Mesendoderm (in vitro differentiated cells): ENCODE measurements around the gene HMBS.

Experiments used
- DNase-seq: peaks from one replicate; pipeline ENCODE4 v3.0.0; 2013
- H2AK5ac ChIP-seq: 2 replicates; pipeline ENCODE4 v1.6.1; 2013; ENCODE audit warnings: low read length, inconsistent platforms
- H2BK120ac ChIP-seq: 2 replicates; pipeline ENCODE4 v1.6.1; 2013; ENCODE audit warnings: low read depth, mild to moderate bottlenecking, low read length, moderate library complexity, mixed read lengths
- H2BK15ac ChIP-seq: replicated peaks from 2 replicates; pipeline ENCODE4 v1.6.1; 2013; ENCODE audit warnings: low read depth, mild to moderate bottlenecking, moderate library complexity
- H2BK5ac ChIP-seq: 2 replicates; pipeline ENCODE4 v1.6.1; 2013; ENCODE audit warnings: low read length, inconsistent platforms
- H3K18ac ChIP-seq: 2 replicates; pipeline ENCODE4 v1.6.1; 2013; ENCODE audit warnings: mild to moderate bottlenecking, low read length, mixed read lengths
- H3K23ac ChIP-seq: one replicate; pipeline ENCODE4 v1.6.1; 2013; ENCODE audit warnings: low read length
- H3K27ac ChIP-seq: 2 replicates; pipeline ENCODE4 v1.5.1; 2013; ENCODE audit warnings: low read depth, mild to moderate bottlenecking, inconsistent platforms, low read length, moderate library complexity
- H3K27me3 ChIP-seq: 2 replicates; pipeline ENCODE4 v1.6.1; 2013; ENCODE audit warnings: low read length, control low read depth, mild to moderate bottlenecking, inconsistent platforms; ENCODE audit not compliant: insufficient read depth, poor library complexity
- H3K36me3 ChIP-seq: 2 replicates; pipeline ENCODE4 v1.6.1; 2013; ENCODE audit warnings: low read length, inconsistent platforms; ENCODE audit not compliant: control insufficient read depth, insufficient read depth
- H3K4ac ChIP-seq: one replicate; pipeline ENCODE4 v1.6.1; 2013; ENCODE audit warnings: low read depth, mild to moderate bottlenecking, low read length, moderate library complexity
- H3K4me1 ChIP-seq: 2 replicates; pipeline ENCODE4 v1.6.1; 2013; ENCODE audit warnings: low read depth, low read length, inconsistent platforms; ENCODE audit not compliant: control insufficient read depth
- H3K4me2 ChIP-seq: 2 replicates; pipeline ENCODE4 v1.6.1; 2013; ENCODE audit warnings: low read length
- H3K4me3 ChIP-seq: 2 replicates; pipeline ENCODE4 v1.5.1; 2013; ENCODE audit warnings: mild to moderate bottlenecking, low read length
- H3K56ac ChIP-seq: one replicate; pipeline ENCODE4 v1.6.1; 2013; ENCODE audit warnings: low read length
- H3K79me1 ChIP-seq: 2 replicates; pipeline ENCODE4 v1.6.1; 2013; ENCODE audit warnings: low read length, inconsistent platforms
- H3K79me2 ChIP-seq: 2 replicates; pipeline ENCODE4 v1.6.1; 2013; ENCODE audit warnings: mild to moderate bottlenecking, low read length; ENCODE audit not compliant: control insufficient read depth, insufficient read depth
- H3K9ac ChIP-seq: 2 replicates; pipeline ENCODE4 v1.6.1; 2013; ENCODE audit warnings: low read length, inconsistent platforms
- H4K5ac ChIP-seq: one replicate; pipeline ENCODE4 v1.6.1; 2013; ENCODE audit warnings: low read length
- H4K8ac ChIP-seq: one replicate; pipeline ENCODE4 v1.6.1; 2013; ENCODE audit warnings: low read depth, mild to moderate bottlenecking, control low read depth, low read length, moderate library complexity
- WGBS: extraction: QIAGEN DNeasy Blood & Tissue Kit; methylation state at CpG from one replicate; pipeline ENCODE4 v1.1.7; 2013; ENCODE audit warnings: low lambda C conversion rate, missing lambda C conversion rate; ENCODE audit not compliant: insufficient coverage; ENCODE audit errors: extremely low coverage; 5-methylcytosine and 5-hydroxymethylcytosine counted together

Gene HMBS

DNA sequence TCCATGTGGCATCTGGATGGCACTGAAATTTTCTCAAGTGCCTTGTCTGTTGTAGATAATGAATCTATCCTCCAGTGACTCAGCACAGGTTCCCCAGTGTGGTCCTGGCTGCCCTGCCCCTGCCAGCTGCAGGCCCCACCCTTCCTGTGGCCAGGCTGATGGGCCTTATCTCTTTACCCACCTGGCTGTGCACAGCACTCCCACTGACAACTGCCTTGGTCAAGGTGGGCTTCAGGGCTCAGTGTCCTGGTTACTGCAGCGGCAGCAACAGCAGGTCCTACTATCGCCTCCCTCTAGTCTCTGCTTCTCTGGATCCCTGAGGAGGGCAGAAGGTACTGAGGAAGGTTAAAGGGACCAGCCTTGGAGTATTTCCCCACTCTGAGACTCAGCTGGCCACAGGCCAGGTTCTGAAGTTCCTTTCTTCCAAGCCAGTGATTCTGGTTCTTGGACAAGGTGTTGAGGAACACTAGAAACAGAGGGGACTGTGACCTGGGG is 3.1 kb downstream of the HMBS start:
- Histone ChIP-seq H2BK5ac (no peak overlapping the region), H3K4me3 (no peak overlapping the region), H4K5ac (no peak overlapping the region), H2BK15ac (no peak overlapping the region), H3K27me3 (no peaks in the 10 kb centered on the region), H3K9ac (no peak overlapping the region), H3K4ac (no peak overlapping the region), H3K4me2 (no peak overlapping the region), H2BK120ac (no peak overlapping the region), H3K79me1 (peaks cover 11% of the 10 kb centered on the region), H3K36me3 (no peaks in the 10 kb centered on the region), H4K8ac (no peak overlapping the region), H3K27ac (no peak overlapping the region), H3K23ac (no peak overlapping the region), H3K56ac (no peak overlapping the region), H3K4me1 (peaks cover 6% of the 10 kb centered on the region), H3K79me2 (peaks cover 12% of the 10 kb centered on the region), H2AK5ac (no peak overlapping the region), H3K18ac (no peak overlapping the region)
- WGBS, result no CpG with 5 or more reads among the region's 2 CpGs
- no peak for DNase-seq

DNA sequence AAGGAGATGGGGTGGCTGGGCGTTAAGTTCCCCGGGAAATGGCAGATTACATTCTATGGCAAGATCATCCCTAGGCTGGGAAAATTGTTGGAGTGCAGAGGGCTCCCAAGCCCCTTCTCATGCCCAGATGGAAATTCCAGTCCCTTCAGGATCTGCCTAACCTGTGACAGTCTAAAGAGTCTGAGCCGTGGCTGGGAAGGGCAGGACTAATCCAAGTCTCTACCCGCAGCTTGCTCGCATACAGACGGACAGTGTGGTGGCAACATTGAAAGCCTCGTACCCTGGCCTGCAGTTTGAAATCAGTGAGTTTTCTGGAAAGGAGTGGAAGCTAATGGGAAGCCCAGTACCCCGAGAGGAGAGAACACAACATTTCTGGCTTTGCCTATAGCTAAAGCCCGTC is 3.7 kb downstream of the HMBS start:
- H3K9ac ChIP-seq, result no peak overlapping the region
- no peak overlapping the region for H4K8ac ChIP-seq
- H3K36me3 ChIP-seq, result peaks cover 5% of the 10 kb centered on the region
- no peaks in the 10 kb centered on the region for H3K27me3 ChIP-seq
- DNase-seq, result no peak
- H2AK5ac ChIP-seq, result no peak overlapping the region
- no peak overlapping the region for H3K4ac ChIP-seq
- H3K18ac ChIP-seq, result no peak overlapping the region
- peaks cover 8% of the 10 kb centered on the region for H3K4me1 ChIP-seq
- no peak overlapping the region for H3K4me3 ChIP-seq
- H2BK15ac ChIP-seq, result no peak overlapping the region
- no peak overlapping the region for H3K27ac ChIP-seq
- H3K56ac ChIP-seq, result no peak overlapping the region
- H3K79me2 ChIP-seq, result peaks cover 19% of the 10 kb centered on the region
- H3K23ac ChIP-seq, result no peak overlapping the region
- no peak overlapping the region for H2BK120ac ChIP-seq
- no peak overlapping the region for H3K4me2 ChIP-seq
- no CpG with 5 or more reads among the region's 9 CpGs for WGBS
- no peak overlapping the region for H4K5ac ChIP-seq
- H2BK5ac ChIP-seq, result no peak overlapping the region
- H3K79me1 ChIP-seq, result peaks cover 17% of the 10 kb centered on the region

DNA sequence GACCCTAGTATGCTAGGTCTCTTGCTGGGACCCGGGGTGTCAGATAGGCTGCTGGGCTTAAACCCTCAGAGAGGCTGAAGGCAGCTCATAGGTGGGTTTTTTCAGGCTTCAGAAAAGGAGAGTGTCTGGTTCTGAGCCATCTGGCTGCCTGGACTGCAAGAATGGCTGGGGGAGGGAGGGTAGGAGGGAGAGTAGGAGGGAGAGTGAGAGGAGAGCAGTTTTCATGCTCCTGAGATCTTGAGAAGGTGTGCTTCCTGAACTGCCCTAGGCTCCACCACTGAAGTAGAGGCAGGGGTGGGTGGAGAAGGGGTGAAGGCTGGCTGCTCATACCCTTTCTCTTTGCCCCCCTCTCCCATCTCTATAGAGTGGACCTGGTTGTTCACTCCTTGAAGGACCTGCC is 4.6 kb downstream of the HMBS start:
- H2BK120ac ChIP-seq, result no peak overlapping the region
- H4K5ac ChIP-seq, result no peak overlapping the region
- no CpG with 5 or more reads among the region's 1 CpG for WGBS
- no peak overlapping the region for H3K27ac ChIP-seq
- peaks cover 6% of the 10 kb centered on the region for H3K36me3 ChIP-seq
- DNase-seq, result no peak
- H3K9ac ChIP-seq, result no peak overlapping the region
- H3K4me3 ChIP-seq, result no peak overlapping the region
- no peaks in the 10 kb centered on the region for H3K27me3 ChIP-seq
- no peak overlapping the region for H2BK5ac ChIP-seq
- no peak overlapping the region for H3K4me2 ChIP-seq
- no peak overlapping the region for H2BK15ac ChIP-seq
- no peak overlapping the region for H2AK5ac ChIP-seq
- H3K4ac ChIP-seq, result no peak overlapping the region
- H3K18ac ChIP-seq, result no peak overlapping the region
- peaks cover 28% of the 10 kb centered on the region for H3K79me2 ChIP-seq
- H3K4me1 ChIP-seq, result peaks cover 8% of the 10 kb centered on the region
- peak overlapping the region; percentile 2 for H3K56ac ChIP-seq
- H3K23ac ChIP-seq, result no peak overlapping the region
- H4K8ac ChIP-seq, result no peak overlapping the region
- H3K79me1 ChIP-seq, result peaks cover 18% of the 10 kb centered on the region

DNA sequence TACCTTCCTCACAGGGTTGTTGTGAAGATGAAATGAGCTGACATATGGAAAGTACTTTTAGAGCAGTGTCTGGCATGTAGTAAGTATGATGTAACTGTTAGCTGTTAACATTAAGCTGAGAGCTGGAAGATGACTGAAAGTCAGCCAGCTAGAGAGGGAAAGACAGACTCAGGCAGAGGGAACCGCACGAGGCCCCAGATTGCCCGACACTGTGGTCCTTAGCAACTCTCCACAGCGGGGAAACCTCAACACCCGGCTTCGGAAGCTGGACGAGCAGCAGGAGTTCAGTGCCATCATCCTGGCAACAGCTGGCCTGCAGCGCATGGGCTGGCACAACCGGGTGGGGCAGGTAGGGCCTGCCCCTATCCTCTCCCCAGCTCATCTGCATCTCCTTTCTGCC is 6.5 kb downstream of the HMBS start:
- Histone ChIP-seq H3K27me3 (no peaks in the 10 kb centered on the region), H3K79me1 (peaks cover 12% of the 10 kb centered on the region), H3K4me1 (peaks cover 4% of the 10 kb centered on the region), H4K8ac (no peak overlapping the region), H3K27ac (no peak overlapping the region), H3K79me2 (peaks cover 29% of the 10 kb centered on the region), H2BK120ac (no peak overlapping the region), H3K4me3 (no peak overlapping the region), H3K23ac (no peak overlapping the region), H2BK15ac (no peak overlapping the region), H2BK5ac (no peak overlapping the region), H3K4me2 (no peak overlapping the region), H2AK5ac (no peak overlapping the region), H3K36me3 (peaks cover 6% of the 10 kb centered on the region), H3K18ac (no peak overlapping the region), H3K56ac (no peak overlapping the region), H3K9ac (no peak overlapping the region), H3K4ac (no peak overlapping the region), H4K5ac (no peak overlapping the region)
- WGBS, result no CpG with 5 or more reads among the region's 9 CpGs
- no peak for DNase-seq

DNA sequence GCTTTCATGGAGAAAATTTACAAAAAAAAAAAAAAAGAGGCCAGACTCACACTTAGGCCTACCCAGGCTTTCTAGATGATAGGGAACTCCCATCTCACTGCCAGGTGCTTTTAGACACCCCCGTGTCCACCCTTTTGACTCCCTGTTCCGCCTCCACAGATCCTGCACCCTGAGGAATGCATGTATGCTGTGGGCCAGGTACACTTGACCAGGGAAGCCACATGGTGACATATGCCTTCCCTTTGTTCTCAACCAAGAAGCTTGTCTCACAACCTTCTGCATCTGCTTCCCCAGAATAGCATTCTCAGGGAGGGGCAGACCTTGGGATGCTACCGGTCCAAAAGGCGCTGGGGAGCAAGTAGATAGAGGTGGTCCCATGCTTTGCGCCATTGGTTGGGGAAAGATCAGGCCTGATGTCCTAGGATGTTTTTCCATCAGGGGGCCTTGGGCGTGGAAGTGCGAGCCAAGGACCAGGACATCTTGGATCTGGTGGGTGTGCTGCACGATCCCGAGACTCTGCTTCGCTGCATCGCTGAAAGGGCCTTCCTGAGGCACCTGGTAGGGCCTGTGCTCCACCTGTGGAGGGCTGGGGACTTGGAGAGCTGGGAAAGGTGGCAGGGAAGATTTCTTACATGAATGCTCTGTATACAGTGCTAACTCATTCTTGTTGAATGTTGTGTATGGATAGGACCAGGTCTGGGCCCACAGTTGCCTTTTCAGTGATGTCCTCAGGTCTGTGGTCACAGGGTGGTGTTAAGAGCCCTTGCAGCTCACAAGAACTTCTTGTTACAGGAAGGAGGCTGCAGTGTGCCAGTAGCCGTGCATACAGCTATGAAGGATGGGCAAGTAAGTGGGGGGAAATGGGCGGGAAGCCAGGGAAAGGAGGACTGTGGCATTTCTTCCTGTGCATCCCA is 7.5 kb downstream of the HMBS start:
- Histone ChIP-seq H3K79me1 (peaks cover 12% of the 10 kb centered on the region), H3K27ac (no peak overlapping the region), H3K79me2 (peaks cover 29% of the 10 kb centered on the region), H4K5ac (no peak overlapping the region), H3K18ac (no peak overlapping the region), H2BK5ac (no peak overlapping the region), H2BK120ac (no peak overlapping the region), H3K4me3 (no peak overlapping the region), H2AK5ac (no peak overlapping the region), H4K8ac (no peak overlapping the region), H3K27me3 (no peaks in the 10 kb centered on the region), H3K4me2 (peak overlapping the region; percentile 99), H3K4ac (no peak overlapping the region), H3K36me3 (peaks cover 8% of the 10 kb centered on the region), H2BK15ac (no peak overlapping the region), H3K9ac (peak overlapping the region; percentile 100), H3K23ac (no peak overlapping the region), H3K4me1 (peaks cover 4% of the 10 kb centered on the region), H3K56ac (peak overlapping the region; percentile 82)
- DNase-seq, result no peak
- no CpG with 5 or more reads among the region's 13 CpGs for WGBS
